ENCODE results near the gene NADSYN1.
A peak's percentile ranks its signal among the peaks of the same experiment; 100 is the strongest.
"Not testable (repeated sequence)": the region's sequence is repeated elsewhere in the genome, so short reads cannot be mapped to it uniquely, and the experiment has no call there.

Gene NADSYN1

GRCh38 chr11:71414645-71415044 lies 38.4 kb upstream of the NADSYN1 start:
- in situ Hi-C loops (cut with MboI; ENCODE audit: low sequenced_read_pairs, unreplicated experiment) = loop anchor here (25.0 kb wide), 1 partner anchor 952 kb away; no protein-coding TSS in a partner anchor
- no peak for DNase-seq (ENCODE audit: low spot score)
- TF ChIP-seq, protein P1, sequence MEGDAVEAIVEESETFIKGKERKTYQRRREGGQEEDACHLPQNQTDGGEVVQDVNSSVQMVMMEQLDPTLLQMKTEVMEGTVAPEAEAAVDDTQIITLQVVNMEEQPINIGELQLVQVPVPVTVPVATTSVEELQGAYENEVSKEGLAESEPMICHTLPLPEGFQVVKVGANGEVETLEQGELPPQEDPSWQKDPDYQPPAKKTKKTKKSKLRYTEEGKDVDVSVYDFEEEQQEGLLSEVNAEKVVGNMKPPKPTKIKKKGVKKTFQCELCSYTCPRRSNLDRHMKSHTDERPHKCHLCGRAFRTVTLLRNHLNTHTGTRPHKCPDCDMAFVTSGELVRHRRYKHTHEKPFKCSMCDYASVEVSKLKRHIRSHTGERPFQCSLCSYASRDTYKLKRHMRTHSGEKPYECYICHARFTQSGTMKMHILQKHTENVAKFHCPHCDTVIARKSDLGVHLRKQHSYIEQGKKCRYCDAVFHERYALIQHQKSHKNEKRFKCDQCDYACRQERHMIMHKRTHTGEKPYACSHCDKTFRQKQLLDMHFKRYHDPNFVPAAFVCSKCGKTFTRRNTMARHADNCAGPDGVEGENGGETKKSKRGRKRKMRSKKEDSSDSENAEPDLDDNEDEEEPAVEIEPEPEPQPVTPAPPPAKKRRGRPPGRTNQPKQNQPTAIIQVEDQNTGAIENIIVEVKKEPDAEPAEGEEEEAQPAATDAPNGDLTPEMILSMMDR (IDR thresholded peaks at IDR 0.05; ENCODE audit: borderline replicate concordance, control extremely low read depth, extremely low read depth, insufficient read depth, missing control alignments) = no peak

GRCh38 chr11:71418643-71419042 lies 34.4 kb upstream of the NADSYN1 start:
- in situ Hi-C loops (cut with MboI; ENCODE audit: low sequenced_read_pairs, unreplicated experiment) = loop anchor here (25.0 kb wide), 1 partner anchor 956 kb away; no protein-coding TSS in a partner anchor
- peak; percentile 64 for DNase-seq (ENCODE audit: low spot score)
- TF ChIP-seq, protein P1 (IDR thresholded peaks at IDR 0.05; ENCODE audit: borderline replicate concordance, control extremely low read depth, extremely low read depth, insufficient read depth, missing control alignments) = no peak

GRCh38 chr11:71420455-71421241 lies 32.4 kb upstream of the NADSYN1 start:
- no peak for DNase-seq (ENCODE audit: low spot score)
- TF ChIP-seq, protein P1 (IDR thresholded peaks at IDR 0.05; ENCODE audit: borderline replicate concordance, control extremely low read depth, extremely low read depth, insufficient read depth, missing control alignments) = peak; percentile 82
- in situ Hi-C loops (cut with MboI; ENCODE audit: low sequenced_read_pairs, unreplicated experiment) = loop anchor here (25.0 kb wide), 1 partner anchor 958 kb away; no protein-coding TSS in a partner anchor

- TF ChIP-seq, protein P1 (IDR thresholded peaks at IDR 0.05; ENCODE audit: borderline replicate concordance, control extremely low read depth, extremely low read depth, insufficient read depth, missing control alignments) = no peak
- in situ Hi-C loops (cut with MboI; ENCODE audit: low sequenced_read_pairs, unreplicated experiment) = loop anchor here (25.0 kb wide), 1 partner anchor 959 kb away; no protein-coding TSS in a partner anchor
- DNase-seq (ENCODE audit: low spot score) = no peak
These were observed 31.5 kb upstream of the NADSYN1 start for GRCh38 chr11:71421392-71421950.

DNA sequence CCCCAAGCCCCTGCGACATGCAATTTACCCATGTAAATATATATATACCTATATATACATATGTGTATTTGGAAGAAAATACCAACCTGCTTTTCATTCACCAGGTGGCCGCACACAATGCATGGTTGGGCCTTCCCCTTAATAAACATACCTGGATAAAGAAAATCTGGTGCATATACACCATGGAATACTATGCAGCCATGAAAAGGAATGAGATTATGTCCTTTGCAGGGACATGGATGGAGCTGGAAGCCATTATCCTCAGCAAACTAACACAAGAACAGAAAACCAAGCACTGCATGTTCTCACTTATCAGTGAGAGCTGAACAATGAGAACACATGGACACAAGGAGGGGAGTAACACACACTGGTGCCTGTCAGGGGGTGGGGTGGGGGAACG lies 30.7 kb upstream of the NADSYN1 start:
- not testable (repeated sequence) for DNase-seq (ENCODE audit: low spot score)
- in situ Hi-C loops (cut with MboI; ENCODE audit: low sequenced_read_pairs, unreplicated experiment) = loop anchor here (25.0 kb wide), 1 partner anchor 960 kb away; no protein-coding TSS in a partner anchor

DNA sequence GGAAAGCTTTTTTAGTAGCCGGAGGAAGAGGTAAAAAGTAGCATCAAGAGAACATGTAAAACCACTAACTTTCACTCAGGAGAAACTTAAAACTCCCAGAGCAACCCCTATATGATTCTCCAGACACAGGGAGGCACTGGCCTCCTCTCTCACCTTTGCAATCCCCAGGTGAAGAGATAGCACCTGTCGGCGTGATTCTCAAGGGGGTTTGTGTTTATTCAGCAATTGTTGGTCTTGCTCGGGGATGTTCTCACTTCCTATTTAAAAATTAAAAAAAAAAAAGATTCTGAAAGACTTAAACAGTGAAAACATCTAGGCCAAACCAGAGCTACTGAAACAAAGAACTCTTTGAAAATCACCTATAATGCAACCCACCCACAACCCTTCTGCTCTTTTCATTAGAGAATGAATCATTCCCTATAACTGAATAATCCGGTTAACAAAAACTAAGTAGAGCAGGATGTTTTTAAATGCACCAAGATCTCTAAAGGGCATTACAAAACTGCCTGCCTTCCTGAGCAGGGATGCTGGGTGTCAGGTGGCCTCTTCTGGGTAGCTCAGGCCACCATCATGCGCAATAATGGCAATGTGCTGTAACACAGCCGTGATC lies 29.7 kb upstream of the NADSYN1 start:
- in situ Hi-C loops (cut with MboI; ENCODE audit: low sequenced_read_pairs, unreplicated experiment) = loop anchor here (25.0 kb wide), 1 partner anchor 961 kb away; no protein-coding TSS in a partner anchor
- DNase-seq (ENCODE audit: low spot score) = no peak
- TF ChIP-seq, protein P1 (IDR thresholded peaks at IDR 0.05; ENCODE audit: borderline replicate concordance, control extremely low read depth, extremely low read depth, insufficient read depth, missing control alignments) = no peak
